ENCODE measurements around the gene VAMP2. TPM values are rescaled to one million over a fixed set of nuclear protein-coding genes. Genes with fewer than 3 reads are reported as not detected.

The VAMP2 gene
- total RNA-seq, 1 donor from 2014 or later: 77.0 TPM

GRCh38 chr17:8126491-8127066 is 36.2 kb downstream of the VAMP2 start:
- no peak overlapping the region for H3K27ac ChIP-seq
- intact Hi-C loops (cut with DNase I): no loop called here
- ATAC-seq (peak; percentile 62 to 69), DNase-seq (no peak)
- peak overlapping the region; percentile 74 for H3K4me3 ChIP-seq
- no peaks in the 10 kb centered on the region for H3K36me3 ChIP-seq
- H3K9me3 ChIP-seq: no peaks in the 10 kb centered on the region
- H3K27me3 ChIP-seq (ENCODE audit: low read depth): peaks cover 49% of the 10 kb centered on the region
- TF ChIP-seq CTCF (IDR thresholded peaks at IDR 0.05): no peak
- peaks cover 58% of the 10 kb centered on the region for H3K4me1 ChIP-seq

GRCh38 chr17:8125947-8126490 is 36.7 kb downstream of the VAMP2 start:
- intact Hi-C loops (cut with DNase I): no loop called here
- peak overlapping the region; percentile 74 for H3K4me3 ChIP-seq
- ATAC-seq: peak in 1 of 2 donors; percentile 1
- no peak for DNase-seq
- H3K36me3 ChIP-seq: no peaks in the 10 kb centered on the region
- H3K27ac ChIP-seq: no peak overlapping the region
- no peak for TF ChIP-seq CTCF (IDR thresholded peaks at IDR 0.05)
- H3K9me3 ChIP-seq: no peaks in the 10 kb centered on the region
- H3K27me3 ChIP-seq (ENCODE audit: low read depth): peaks cover 54% of the 10 kb centered on the region
- H3K4me1 ChIP-seq: peaks cover 63% of the 10 kb centered on the region

- Histone ChIP-seq H3K27ac (no peak overlapping the region), H3K36me3 (no peaks in the 10 kb centered on the region), H3K4me1 (peaks cover 70% of the 10 kb centered on the region), H3K9me3 (no peaks in the 10 kb centered on the region), H3K27me3 (ENCODE audit: low read depth) (peaks cover 56% of the 10 kb centered on the region), H3K4me3 (peak overlapping the region; percentile 74)
- TF ChIP-seq CTCF (IDR thresholded peaks at IDR 0.05): no peak
- intact Hi-C loops (cut with DNase I): no loop called here
- ATAC-seq (peak; percentile 64 to 70), DNase-seq (no peak)
These were observed 37.4 kb downstream of the VAMP2 start for GRCh38 chr17:8125154-8125946.

- Histone ChIP-seq H3K27me3 (ENCODE audit: low read depth) (peaks cover 56% of the 10 kb centered on the region), H3K4me3 (peak overlapping the region; percentile 74), H3K9me3 (no peaks in the 10 kb centered on the region), H3K36me3 (no peaks in the 10 kb centered on the region), H3K27ac (no peak overlapping the region), H3K4me1 (peaks cover 76% of the 10 kb centered on the region)
- DNase-seq: no peak
- no peak for TF ChIP-seq CTCF (IDR thresholded peaks at IDR 0.05)
- intact Hi-C loops (cut with DNase I): no loop called here
- ATAC-seq: no peak
These were observed 38.2 kb downstream of the VAMP2 start for GRCh38 chr17:8124350-8125153.

- ATAC-seq: no peak
- Histone ChIP-seq H3K27me3 (ENCODE audit: low read depth) (peaks cover 52% of the 10 kb centered on the region), H3K36me3 (no peaks in the 10 kb centered on the region), H3K4me3 (peak within 1 kb of the TSS; percentile 74), H3K4me1 (peaks cover 76% of the 10 kb centered on the region), H3K27ac (no peak within 1 kb of the TSS), H3K9me3 (no peaks in the 10 kb centered on the region)
- TF ChIP-seq CTCF (IDR thresholded peaks at IDR 0.05): no peak
- intact Hi-C loops (cut with DNase I): no loop called here
- no peak for DNase-seq
These were observed 38.9 kb downstream of the VAMP2 start, which contains the start of gene HES7 for GRCh38 chr17:8123695-8124349. Gene HES7, minus strand, starts transcription at chr17:8124106. Its CDS starts 22 bp downstream, at chr17:8124084.
